CD14-positive monocyte (primary cell): ENCODE measurements around the gene STX8. TPM values are rescaled to one million over a fixed set of nuclear protein-coding genes. Genes with fewer than 3 reads are reported as not detected.

ENCODE experiments used
- DNase-seq, 3 donors: peaks; one replicate each; pipeline ENCODE4 v3.0.0-alpha.2; 2011 to 2022
- H2AFZ ChIP-seq: 2 replicates; pipeline ENCODE4 v1.6.0; 2012; ENCODE audit warnings: mild to moderate bottlenecking, low read depth, low read length, inconsistent platforms; ENCODE audit not compliant: insufficient read depth, poor library complexity, severe bottlenecking
- H3K27ac ChIP-seq, 2 donors: 1 replicate in 1 of 2; 2 replicates in 1 of 2; pipeline ENCODE4 v1.5.1; 2012 to 2013; ENCODE audit warnings: low read length in 2 of 2, control low read depth in 1 of 2, inconsistent platforms in 1 of 2, low read depth in 1 of 2, mild to moderate bottlenecking in 1 of 2
- H3K27me3 ChIP-seq, 2 donors: one replicate each; pipeline versions ENCODE4 v1.6.0 to v1.6.1; 2011 to 2013; ENCODE audit warnings: low read length in 2 of 2; ENCODE audit not compliant: control insufficient read depth in 2 of 2, insufficient read depth in 2 of 2
- H3K36me3 ChIP-seq, 2 donors: replicated peaks in 1 of 2; 1 replicate in 1 of 2; 2 replicates in 1 of 2; pipeline versions ENCODE4 v1.5.1 to v1.6.1; 2012 to 2013; ENCODE audit warnings: low read length in 2 of 2, control low read depth in 1 of 2, inconsistent platforms in 1 of 2, mild to moderate bottlenecking in 1 of 2; ENCODE audit not compliant: insufficient read depth in 2 of 2, control insufficient read depth in 1 of 2
- H3K4me1 ChIP-seq, 2 donors: 1 replicate in 1 of 2; 2 replicates in 1 of 2; pipeline versions ENCODE4 v1.5.1 to v1.6.1; 2012 to 2013; ENCODE audit warnings: low read length in 2 of 2, control low read depth in 1 of 2, inconsistent platforms in 1 of 2, mild to moderate bottlenecking in 1 of 2, moderate library complexity in 1 of 2; ENCODE audit not compliant: insufficient read depth in 2 of 2, control insufficient read depth in 1 of 2
- H3K4me2 ChIP-seq: replicated peaks from 2 replicates; pipeline ENCODE3; 2012; ENCODE audit warnings: low read length, moderate library complexity, mild to moderate bottlenecking; ENCODE audit not compliant: poor library complexity, severe bottlenecking; ENCODE audit errors: extremely low read depth
- H3K4me3 ChIP-seq, 3 experiments: fragments of 200-600 bp in 1 of 3; sonication (generic) in 1 of 3; replicated peaks in 1 of 3; 1 replicate in 2 of 3; 2 replicates in 1 of 3; pipeline ENCODE4 v1.5.1; 2011 to 2013; ENCODE audit warnings: low read length in 3 of 3, mild to moderate bottlenecking in 3 of 3, control low read depth in 2 of 3, low read depth in 2 of 3, inconsistent platforms in 1 of 3, moderate library complexity in 1 of 3
- H3K79me2 ChIP-seq: 2 replicates; pipeline ENCODE4 v1.6.0; 2012; ENCODE audit warnings: mild to moderate bottlenecking, control low read depth, inconsistent platforms, low read length, moderate library complexity; ENCODE audit not compliant: insufficient read depth
- H3K9ac ChIP-seq: 2 replicates; pipeline ENCODE4 v1.6.0; 2017; ENCODE audit warnings: low read length, mild to moderate bottlenecking; ENCODE audit not compliant: insufficient read depth, poor library complexity, severe bottlenecking
- H3K9me3 ChIP-seq, 2 donors: replicated peaks in 1 of 2; 1 replicate in 1 of 2; 2 replicates in 1 of 2; pipeline versions ENCODE4 v1.5.1 to v1.6.1; 2012 to 2013; ENCODE audit warnings: low read length in 2 of 2, control low read depth in 1 of 2; ENCODE audit not compliant: control insufficient read depth in 1 of 2, insufficient read depth in 1 of 2
- H4K20me1 ChIP-seq: 2 replicates; pipeline ENCODE4 v1.6.0; 2012; ENCODE audit warnings: mild to moderate bottlenecking, low read length, control low read depth, moderate library complexity; ENCODE audit not compliant: insufficient read depth
- H3K27ac Mint-ChIP-seq, 7 donors: one replicate each; pipeline ENCODE4 v1.8.0; 2020; ENCODE audit warnings: mild to moderate bottlenecking in 7 of 7, mixed read lengths in 7 of 7, moderate library complexity in 6 of 7, inconsistent platforms in 2 of 7
- H3K27me3 Mint-ChIP-seq, 3 donors: one replicate each; pipeline ENCODE4 v1.8.0; 2021 to 2022; ENCODE audit warnings: low read depth in 3 of 3, mild to moderate bottlenecking in 3 of 3, mixed read lengths in 3 of 3, moderate library complexity in 3 of 3, inconsistent platforms in 1 of 3
- H3K36me3 Mint-ChIP-seq, 2 donors: one replicate each; pipeline ENCODE4 v1.8.0; 2020; ENCODE audit warnings: mixed read lengths in 2 of 2, inconsistent platforms in 1 of 2, mild to moderate bottlenecking in 1 of 2
- H3K4me1 Mint-ChIP-seq: one replicate; pipeline ENCODE4 v1.8.0; 2020; ENCODE audit warnings: mild to moderate bottlenecking, mixed read lengths
- H3K4me3 Mint-ChIP-seq, 2 donors: one replicate each; pipeline ENCODE4 v1.8.0; 2020; ENCODE audit warnings: mild to moderate bottlenecking in 2 of 2, mixed read lengths in 2 of 2, moderate library complexity in 1 of 2
- H3K9me3 Mint-ChIP-seq, 7 donors: one replicate each; pipeline ENCODE4 v1.8.0; 2020 to 2022; ENCODE audit warnings: mixed read lengths in 7 of 7, mild to moderate bottlenecking in 6 of 7, moderate library complexity in 6 of 7, inconsistent platforms in 2 of 7
- WGBS: methylation state at CpG from one replicate; pipeline ENCODE4 v1.1.5; 2013; ENCODE audit warnings: missing lambda C conversion rate; ENCODE audit not compliant: insufficient coverage; 5-methylcytosine and 5-hydroxymethylcytosine counted together
- intact Hi-C, 2 donors: fragments of 100-400 bp; cut with micrococcal nuclease; formaldehyde crosslinking; loops; one replicate each; pipeline versions ENCODE4 v1.15.0 to v1.15.1; 2023
- polyA plus RNA-seq, 3 donors: library from polyadenylated mRNA; depleted of rRNA in 1 of 3; unstranded in 2 of 3; stranded (reverse) in 1 of 3; fragments of 300-500 nt in 2 of 3; fragments of >200 nt in 1 of 3; fragmentation: Illumina TruSeq in 2 of 3; gene quantifications; 1 replicate in 2 of 3; 2 replicates in 1 of 3; pipeline ENCODE4 v1.2.3, GENCODE V29; 2012 to 2021
- TF ChIP-seq, protein P1 (sequence below): fragments of 200-600 bp; IDR thresholded peaks from one replicate; pipeline ENCODE4 v1.8.0; 2022; ENCODE audit warnings: antibody characterized with exemption, mild to moderate bottlenecking

Gene STX8
- polyA plus RNA-seq, 3 donors, result 44.4 to 170 (median 142) TPM

DNA sequence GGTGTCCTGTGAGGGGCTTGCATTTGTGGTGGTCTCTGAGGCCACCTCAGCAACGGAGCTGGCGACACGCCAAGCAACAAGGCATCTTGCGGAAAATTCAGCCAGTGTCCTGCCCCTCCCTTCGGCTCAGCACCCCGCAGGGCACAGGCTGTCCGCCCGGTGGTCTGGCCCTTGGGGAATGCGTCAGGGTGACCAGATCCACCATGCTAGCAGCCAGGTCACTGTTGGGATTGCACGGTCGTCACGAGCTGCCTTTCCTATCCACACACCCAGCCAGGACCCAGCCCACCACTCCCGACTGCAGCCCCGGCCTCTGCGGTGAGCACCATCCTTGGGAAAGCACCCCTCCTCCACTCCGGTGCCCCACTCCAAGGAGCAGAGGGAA is 333.1 kb downstream of the STX8 start:
- Mint-ChIP-seq H3K4me3 (no peak overlapping the region), H3K27ac (no peak overlapping the region), H3K27me3 (peaks cover 1 to 22% (median 19%) of the 10 kb centered on the region in 3 donors), H3K36me3 (peaks cover 0 to 5% of the 10 kb centered on the region in 2 donors), H3K9me3 (peaks cover 0 to 3% (median 0%) of the 10 kb centered on the region in 7 donors), H3K4me1 (peaks cover 21% of the 10 kb centered on the region)
- WGBS, result 95% methylated on average over 12 of the region's 16 CpGs
- H2AFZ ChIP-seq, result no peak overlapping the region
- H3K27ac ChIP-seq, result no peak overlapping the region
- intact Hi-C loops, result no loop called here
- TF ChIP-seq, protein P1, sequence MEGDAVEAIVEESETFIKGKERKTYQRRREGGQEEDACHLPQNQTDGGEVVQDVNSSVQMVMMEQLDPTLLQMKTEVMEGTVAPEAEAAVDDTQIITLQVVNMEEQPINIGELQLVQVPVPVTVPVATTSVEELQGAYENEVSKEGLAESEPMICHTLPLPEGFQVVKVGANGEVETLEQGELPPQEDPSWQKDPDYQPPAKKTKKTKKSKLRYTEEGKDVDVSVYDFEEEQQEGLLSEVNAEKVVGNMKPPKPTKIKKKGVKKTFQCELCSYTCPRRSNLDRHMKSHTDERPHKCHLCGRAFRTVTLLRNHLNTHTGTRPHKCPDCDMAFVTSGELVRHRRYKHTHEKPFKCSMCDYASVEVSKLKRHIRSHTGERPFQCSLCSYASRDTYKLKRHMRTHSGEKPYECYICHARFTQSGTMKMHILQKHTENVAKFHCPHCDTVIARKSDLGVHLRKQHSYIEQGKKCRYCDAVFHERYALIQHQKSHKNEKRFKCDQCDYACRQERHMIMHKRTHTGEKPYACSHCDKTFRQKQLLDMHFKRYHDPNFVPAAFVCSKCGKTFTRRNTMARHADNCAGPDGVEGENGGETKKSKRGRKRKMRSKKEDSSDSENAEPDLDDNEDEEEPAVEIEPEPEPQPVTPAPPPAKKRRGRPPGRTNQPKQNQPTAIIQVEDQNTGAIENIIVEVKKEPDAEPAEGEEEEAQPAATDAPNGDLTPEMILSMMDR, result no peak
- no peaks in the 10 kb centered on the region for H4K20me1 ChIP-seq
- DNase-seq, result no peak
- H3K4me3 ChIP-seq, result no peak overlapping the region
- H3K9me3 ChIP-seq, result no peaks in the 10 kb centered on the region
- H3K4me1 ChIP-seq, result peaks cover 9 to 18% of the 10 kb centered on the region in 2 donors
- no peaks in the 10 kb centered on the region for H3K36me3 ChIP-seq
- no peaks in the 10 kb centered on the region for H3K79me2 ChIP-seq
- H3K9ac ChIP-seq, result no peak overlapping the region
- peaks cover 0 to 17% of the 10 kb centered on the region in 2 donors for H3K27me3 ChIP-seq
- no peak overlapping the region for H3K4me2 ChIP-seq

DNA sequence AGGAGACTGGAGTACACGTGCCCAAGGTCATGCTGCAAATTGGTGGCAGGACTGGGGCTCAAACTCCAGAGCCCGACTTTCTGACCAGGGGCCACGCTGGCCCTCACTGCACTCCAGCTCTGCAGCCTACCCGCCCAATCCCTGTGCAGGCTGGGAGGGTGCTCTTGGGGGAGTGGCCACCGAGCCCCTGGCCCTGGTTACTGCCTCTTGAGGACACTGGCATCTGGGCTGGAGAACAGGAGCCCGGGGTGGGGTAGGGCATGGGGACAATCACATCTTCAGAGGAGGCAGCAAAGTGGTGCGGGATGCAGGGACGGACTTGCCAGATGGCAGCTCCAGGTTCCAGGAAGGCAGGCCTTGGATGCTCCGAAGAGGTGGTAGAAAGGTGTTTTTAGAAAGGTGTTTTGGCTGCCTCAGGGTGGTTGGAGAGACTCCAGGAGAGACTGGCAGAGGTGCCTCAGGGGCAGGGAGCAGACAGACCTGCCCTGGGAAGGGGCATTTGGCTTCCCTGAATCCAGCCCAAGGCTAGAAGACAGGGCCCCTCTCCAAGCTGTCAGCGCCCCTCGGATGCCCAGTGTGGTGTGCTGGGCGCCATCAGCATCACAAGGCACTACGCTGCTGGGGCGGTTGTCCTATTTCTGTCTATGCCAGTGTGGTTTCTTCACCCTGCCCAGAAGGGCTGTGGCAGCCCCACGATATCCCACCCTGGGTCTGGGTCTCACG is 333.7 kb downstream of the STX8 start:
- Mint-ChIP-seq H3K9me3 (peaks cover 0 to 3% (median 0%) of the 10 kb centered on the region in 7 donors), H3K27me3 (peaks cover 1 to 22% (median 19%) of the 10 kb centered on the region in 3 donors), H3K36me3 (peaks cover 0 to 3% of the 10 kb centered on the region in 2 donors), H3K4me1 (peaks cover 21% of the 10 kb centered on the region), H3K27ac (peak overlapping the region in 2 of 7 donors; percentile 19 to 79), H3K4me3 (no peak overlapping the region)
- Histone ChIP-seq H3K27me3 (peaks cover 0 to 17% of the 10 kb centered on the region in 2 donors), H3K4me3 (no peak overlapping the region), H3K27ac (no peak overlapping the region), H3K9ac (no peak overlapping the region), H2AFZ (no peak overlapping the region), H3K9me3 (no peaks in the 10 kb centered on the region), H3K4me2 (no peak overlapping the region), H3K4me1 (peaks cover 9 to 18% of the 10 kb centered on the region in 2 donors), H3K36me3 (no peaks in the 10 kb centered on the region), H3K79me2 (no peaks in the 10 kb centered on the region), H4K20me1 (no peaks in the 10 kb centered on the region)
- intact Hi-C loops, result no loop called here
- no peak for DNase-seq
- TF ChIP-seq, protein P1, result no peak
- 91% methylated on average over 16 of the region's 16 CpGs for WGBS
